Measurements from ENCODE around the gene SLAMF1. TPM values are rescaled to one million over a fixed set of nuclear protein-coding genes. Genes with fewer than 3 reads are reported as not detected.
"Not testable (repeated sequence)": the region's sequence is repeated elsewhere in the genome, so short reads cannot be mapped to it uniquely, and the experiment has no call there.

The SLAMF1 gene
- total RNA-seq, 1 donor from 2014 or later = not detected

DNA sequence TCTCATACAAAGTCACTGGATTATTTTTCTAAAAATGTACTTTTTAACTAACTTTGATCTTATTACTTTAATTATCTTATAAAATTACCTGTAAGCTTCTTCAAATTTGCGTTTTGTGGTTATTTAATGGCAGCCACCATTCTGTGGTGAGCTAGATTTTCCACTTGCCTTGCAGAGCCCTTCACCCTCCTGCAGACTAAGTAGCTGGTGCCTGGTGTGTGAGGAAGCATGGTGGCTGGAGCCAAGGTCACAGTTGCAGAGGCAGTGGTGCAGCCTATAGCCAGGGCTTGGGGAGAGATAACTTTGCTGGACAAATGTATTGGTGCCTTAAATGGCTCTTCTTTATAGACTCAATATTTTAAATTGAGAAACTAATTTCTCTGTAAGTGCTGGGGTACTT, 56.4 kb downstream of the SLAMF1 start:
- Mint-ChIP-seq H3K36me3 (ENCODE audit: unreplicated experiment) (peaks cover 5% of the 10 kb centered on the region), H3K27me3 (ENCODE audit: unreplicated experiment) (no peaks in the 10 kb centered on the region), H3K4me1 (ENCODE audit: low read depth, unreplicated experiment) (no peaks in the 10 kb centered on the region), H3K27ac (ENCODE audit: unreplicated experiment) (no peak overlapping the region), H3K4me3 (ENCODE audit: unreplicated experiment) (no peak overlapping the region), H3K9me3 (ENCODE audit: unreplicated experiment) (peaks cover 2% of the 10 kb centered on the region)
- TF ChIP-seq, protein P1, sequence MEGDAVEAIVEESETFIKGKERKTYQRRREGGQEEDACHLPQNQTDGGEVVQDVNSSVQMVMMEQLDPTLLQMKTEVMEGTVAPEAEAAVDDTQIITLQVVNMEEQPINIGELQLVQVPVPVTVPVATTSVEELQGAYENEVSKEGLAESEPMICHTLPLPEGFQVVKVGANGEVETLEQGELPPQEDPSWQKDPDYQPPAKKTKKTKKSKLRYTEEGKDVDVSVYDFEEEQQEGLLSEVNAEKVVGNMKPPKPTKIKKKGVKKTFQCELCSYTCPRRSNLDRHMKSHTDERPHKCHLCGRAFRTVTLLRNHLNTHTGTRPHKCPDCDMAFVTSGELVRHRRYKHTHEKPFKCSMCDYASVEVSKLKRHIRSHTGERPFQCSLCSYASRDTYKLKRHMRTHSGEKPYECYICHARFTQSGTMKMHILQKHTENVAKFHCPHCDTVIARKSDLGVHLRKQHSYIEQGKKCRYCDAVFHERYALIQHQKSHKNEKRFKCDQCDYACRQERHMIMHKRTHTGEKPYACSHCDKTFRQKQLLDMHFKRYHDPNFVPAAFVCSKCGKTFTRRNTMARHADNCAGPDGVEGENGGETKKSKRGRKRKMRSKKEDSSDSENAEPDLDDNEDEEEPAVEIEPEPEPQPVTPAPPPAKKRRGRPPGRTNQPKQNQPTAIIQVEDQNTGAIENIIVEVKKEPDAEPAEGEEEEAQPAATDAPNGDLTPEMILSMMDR (IDR thresholded peaks at IDR 0.05; ENCODE audit: partially characterized antibody, unreplicated experiment) = no peak
- no peak for DNase-seq

DNA sequence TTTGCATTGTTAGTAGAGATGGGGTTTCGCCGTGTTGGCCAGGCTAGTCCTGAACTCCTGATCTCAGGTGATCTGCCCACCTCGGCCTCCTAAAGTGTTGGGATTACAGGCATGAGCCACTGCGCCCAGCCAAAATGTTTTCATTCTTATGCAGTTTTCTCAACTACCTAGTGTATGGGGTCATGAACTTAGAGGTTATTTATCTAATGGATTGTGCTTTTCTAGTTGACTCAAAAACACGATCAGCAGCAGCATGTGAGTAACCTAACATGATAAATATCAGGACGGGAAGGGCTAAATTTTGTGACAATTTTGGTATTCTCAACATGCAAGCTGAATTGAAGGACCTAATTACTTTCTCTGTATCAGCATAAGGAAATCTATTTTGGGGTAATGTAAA, 58.4 kb downstream of the SLAMF1 start:
- no peaks in the 10 kb centered on the region for H3K27me3 Mint-ChIP-seq (ENCODE audit: unreplicated experiment)
- no peak overlapping the region for H3K4me3 Mint-ChIP-seq (ENCODE audit: unreplicated experiment)
- DNase-seq = no peak
- no peaks in the 10 kb centered on the region for H3K4me1 Mint-ChIP-seq (ENCODE audit: low read depth, unreplicated experiment)
- H3K27ac Mint-ChIP-seq (ENCODE audit: unreplicated experiment) = no peak overlapping the region
- no peaks in the 10 kb centered on the region for H3K36me3 Mint-ChIP-seq (ENCODE audit: unreplicated experiment)
- peaks cover 4% of the 10 kb centered on the region for H3K9me3 Mint-ChIP-seq (ENCODE audit: unreplicated experiment)
- TF ChIP-seq, protein P1 (IDR thresholded peaks at IDR 0.05; ENCODE audit: partially characterized antibody, unreplicated experiment) = no peak

DNA sequence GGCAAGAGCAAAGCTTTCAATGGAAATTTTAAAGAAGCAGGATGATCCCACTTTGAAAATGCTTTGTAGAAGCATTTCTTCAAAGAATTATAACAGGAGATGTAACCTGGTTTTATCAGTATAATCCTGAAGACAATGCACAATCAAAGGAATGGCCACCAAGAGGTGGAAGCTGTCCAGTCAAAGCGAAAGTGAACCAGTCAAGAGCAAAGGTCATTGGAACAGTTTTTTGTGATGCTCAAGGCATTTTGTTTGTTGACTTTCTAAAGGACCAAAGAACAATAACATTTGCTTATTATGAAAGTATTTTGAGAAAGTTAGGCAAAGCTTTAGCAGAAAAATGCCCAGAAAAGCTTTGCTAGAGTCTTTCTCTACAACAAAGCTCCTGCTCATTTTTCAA, 62.1 kb downstream of the SLAMF1 start:
- H3K36me3 Mint-ChIP-seq (ENCODE audit: unreplicated experiment) = no peaks in the 10 kb centered on the region
- no peak for DNase-seq
- H3K4me3 Mint-ChIP-seq (ENCODE audit: unreplicated experiment) = no peak overlapping the region
- peaks cover 2% of the 10 kb centered on the region for H3K9me3 Mint-ChIP-seq (ENCODE audit: unreplicated experiment)
- no peaks in the 10 kb centered on the region for H3K4me1 Mint-ChIP-seq (ENCODE audit: low read depth, unreplicated experiment)
- H3K27me3 Mint-ChIP-seq (ENCODE audit: unreplicated experiment) = no peaks in the 10 kb centered on the region
- no peak overlapping the region for H3K27ac Mint-ChIP-seq (ENCODE audit: unreplicated experiment)
- TF ChIP-seq, protein P1 (IDR thresholded peaks at IDR 0.05; ENCODE audit: partially characterized antibody, unreplicated experiment) = no peak

DNA sequence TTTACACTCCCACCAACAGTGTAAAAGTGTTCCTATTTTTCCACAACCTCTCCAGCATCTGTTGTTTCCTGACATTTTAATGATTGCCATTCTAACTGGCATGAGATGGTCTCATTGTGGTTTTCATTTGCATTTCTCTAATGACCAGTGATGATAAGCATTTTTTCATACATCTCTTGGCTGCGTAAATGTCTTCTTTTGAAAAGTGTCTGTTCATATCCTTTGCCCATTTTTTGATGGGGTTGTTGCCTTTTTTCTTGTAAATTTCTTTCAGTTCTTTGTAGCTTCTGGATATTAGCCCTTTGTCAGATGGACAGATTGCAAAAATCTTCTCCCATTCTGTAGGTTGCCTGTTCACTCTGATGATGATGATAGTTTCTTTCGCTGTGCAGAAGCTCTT, 63.9 kb downstream of the SLAMF1 start:
- not testable (repeated sequence) for H3K27me3 Mint-ChIP-seq (ENCODE audit: unreplicated experiment); H3K4me1 Mint-ChIP-seq (ENCODE audit: low read depth, unreplicated experiment); H3K9me3 Mint-ChIP-seq (ENCODE audit: unreplicated experiment); H3K27ac Mint-ChIP-seq (ENCODE audit: unreplicated experiment); DNase-seq; H3K4me3 Mint-ChIP-seq (ENCODE audit: unreplicated experiment); H3K36me3 Mint-ChIP-seq (ENCODE audit: unreplicated experiment)

DNA sequence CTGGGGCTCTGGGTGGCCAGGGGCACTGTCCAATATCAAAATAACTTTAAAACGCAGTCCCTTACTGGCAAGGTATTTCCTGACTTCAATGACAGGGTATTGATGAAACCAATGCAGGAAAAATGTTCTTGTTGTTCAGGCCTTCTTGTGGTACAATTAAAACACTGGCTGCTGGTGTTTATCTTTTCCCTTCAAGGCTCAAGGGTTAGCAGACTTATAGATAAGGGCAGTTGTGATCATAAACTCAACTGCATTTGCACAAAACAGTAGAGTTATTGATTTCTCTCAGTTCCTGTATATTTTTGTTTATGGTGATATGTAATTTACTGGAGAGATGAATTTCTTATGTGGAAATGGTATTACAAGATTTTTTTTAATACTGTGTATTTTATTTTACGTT, 64.9 kb downstream of the SLAMF1 start:
- H3K9me3 Mint-ChIP-seq (ENCODE audit: unreplicated experiment) = peaks cover 2% of the 10 kb centered on the region
- TF ChIP-seq, protein P1 (IDR thresholded peaks at IDR 0.05; ENCODE audit: partially characterized antibody, unreplicated experiment) = no peak
- no peaks in the 10 kb centered on the region for H3K27me3 Mint-ChIP-seq (ENCODE audit: unreplicated experiment)
- H3K27ac Mint-ChIP-seq (ENCODE audit: unreplicated experiment) = no peak overlapping the region
- no peak for DNase-seq
- no peaks in the 10 kb centered on the region for H3K4me1 Mint-ChIP-seq (ENCODE audit: low read depth, unreplicated experiment)
- H3K36me3 Mint-ChIP-seq (ENCODE audit: unreplicated experiment) = no peaks in the 10 kb centered on the region
- no peak overlapping the region for H3K4me3 Mint-ChIP-seq (ENCODE audit: unreplicated experiment)

Measured in glutamatergic neuron (in vitro differentiated cells).